Activated T-cell treated with anti-CD3 and anti-CD28 coated beads for 4 hours (primary cell): Measurements from ENCODE around the gene STARD3.
A peak's percentile ranks its signal among the peaks of the same experiment; 100 is the strongest.

Experiments
- DNase-seq: peaks from one replicate; pipeline ENCODE4 v3.0.0-alpha.2; 2020

STARD3 gene

DNA sequence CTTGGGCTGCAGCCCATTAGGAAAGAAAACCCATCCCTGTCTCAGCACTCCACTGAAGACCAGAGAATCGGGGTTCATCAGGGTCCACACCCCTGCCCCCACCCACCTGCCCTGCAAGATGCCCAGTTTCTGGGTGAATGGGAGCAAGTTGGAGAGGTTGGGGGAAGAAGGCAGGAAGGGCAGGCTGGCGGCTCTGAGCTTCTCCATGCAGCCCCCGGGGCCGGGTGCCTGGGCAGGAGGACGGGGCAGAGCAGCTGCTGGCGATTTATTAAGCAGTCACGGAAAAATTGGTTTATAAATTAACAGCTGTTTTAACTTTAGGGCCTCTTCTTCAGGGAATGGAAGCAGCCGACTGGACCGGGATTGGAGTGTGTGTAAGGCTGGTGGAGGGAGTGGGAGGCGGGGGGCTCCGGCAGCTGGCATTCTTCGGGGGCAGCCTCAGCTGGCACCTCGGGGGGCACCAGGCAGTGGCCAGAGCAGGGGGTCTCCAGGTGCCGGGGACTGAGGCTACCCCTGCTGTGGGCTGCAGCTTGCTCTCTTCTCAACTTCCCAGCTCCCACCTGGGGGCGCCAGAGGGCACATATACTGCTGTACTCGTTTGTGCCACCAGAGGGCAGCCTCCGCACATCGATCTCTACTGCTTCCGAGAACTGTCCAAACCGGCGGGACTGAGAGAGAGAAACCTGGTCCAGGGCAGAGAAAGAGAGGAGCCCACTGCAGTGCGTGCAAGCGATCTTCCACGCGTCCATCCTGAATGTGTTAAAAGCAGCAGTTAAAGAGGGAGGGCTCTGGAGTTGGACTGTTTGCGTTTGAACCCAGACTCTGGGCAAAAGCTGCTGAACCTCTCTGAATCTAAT is 15.2 kb upstream of the STARD3 start:
- DNase-seq, result peak; percentile 87

DNA sequence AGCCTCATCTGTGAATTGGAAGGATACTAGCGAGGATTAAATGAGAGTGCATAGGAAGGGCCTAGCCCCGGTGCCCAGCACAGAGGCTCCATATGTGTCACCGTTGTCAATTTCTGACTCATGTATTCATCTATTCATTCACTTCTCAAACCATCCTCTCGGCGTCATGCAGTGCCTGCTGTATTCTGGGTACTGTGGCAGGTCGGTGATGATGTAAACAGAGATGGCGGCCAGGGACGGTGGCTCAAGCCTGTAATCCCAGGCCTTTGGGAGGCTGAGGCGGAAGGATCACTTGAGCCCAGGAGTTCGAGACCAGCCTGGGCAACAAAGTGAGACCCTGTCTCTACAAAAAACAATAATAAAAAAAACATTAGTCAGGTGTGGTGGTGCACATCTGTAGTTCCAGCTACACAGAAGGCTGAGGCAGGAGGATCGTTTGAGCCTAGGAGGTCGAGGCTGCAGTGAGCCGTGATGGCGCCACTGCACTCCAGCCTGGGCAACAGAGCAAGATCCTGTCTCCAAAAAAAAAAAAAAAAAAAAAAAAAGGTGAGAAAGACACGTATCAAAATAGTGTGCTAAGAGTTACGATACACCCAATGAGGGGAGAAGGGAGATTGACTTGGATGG is 14.5 kb upstream of the STARD3 start:
- no peak for DNase-seq

DNA sequence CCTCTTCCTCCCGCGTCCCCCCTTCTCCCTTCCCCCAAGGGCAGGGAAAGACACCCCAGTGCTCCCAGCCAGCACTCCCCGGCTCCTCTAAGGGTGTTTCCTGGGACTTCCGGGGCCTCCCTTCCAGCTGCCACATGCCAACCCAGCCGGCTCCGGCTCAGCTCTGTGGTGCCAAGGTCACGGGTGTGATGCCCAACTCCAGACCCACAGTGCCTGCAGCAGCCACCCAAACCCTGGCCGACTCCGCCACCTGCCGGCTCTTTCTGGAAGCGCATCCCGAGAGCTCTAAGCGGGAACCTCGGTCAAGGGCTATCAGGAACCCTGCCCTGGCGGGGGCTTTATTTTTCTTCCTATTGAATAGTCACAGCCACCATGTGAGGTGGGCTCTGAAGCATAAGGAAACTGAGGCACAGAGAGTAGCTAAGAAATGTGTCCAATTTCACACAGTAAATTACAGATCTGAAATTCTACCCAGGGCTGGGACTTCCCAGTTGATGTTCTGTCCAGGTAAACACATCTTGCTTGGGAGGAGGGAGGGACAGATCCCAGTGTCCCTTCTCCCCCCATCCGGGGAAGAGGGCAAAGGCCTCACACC is 13.5 kb upstream of the STARD3 start:
- peak; percentile 81 for DNase-seq

DNA sequence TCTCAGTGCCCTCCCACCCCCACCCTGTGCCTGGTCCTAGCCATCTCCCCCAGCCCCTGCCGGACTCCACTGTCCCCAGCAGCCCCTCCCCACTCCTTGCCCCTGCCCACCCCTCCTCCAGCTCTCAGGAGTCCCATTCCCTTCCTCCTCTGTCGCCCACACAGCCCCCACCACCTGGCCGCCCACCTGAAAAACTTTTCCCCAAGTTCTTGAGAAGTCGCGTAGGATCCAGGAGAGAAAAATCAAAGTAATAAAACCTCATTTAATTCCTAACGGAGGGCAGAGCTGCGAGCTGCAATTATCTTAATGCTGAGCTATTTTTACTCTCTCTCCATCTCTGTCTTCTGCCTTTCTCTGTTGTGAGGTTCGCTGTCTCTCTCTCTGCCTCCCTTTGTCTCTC is 12.6 kb upstream of the STARD3 start:
- no peak for DNase-seq

DNA sequence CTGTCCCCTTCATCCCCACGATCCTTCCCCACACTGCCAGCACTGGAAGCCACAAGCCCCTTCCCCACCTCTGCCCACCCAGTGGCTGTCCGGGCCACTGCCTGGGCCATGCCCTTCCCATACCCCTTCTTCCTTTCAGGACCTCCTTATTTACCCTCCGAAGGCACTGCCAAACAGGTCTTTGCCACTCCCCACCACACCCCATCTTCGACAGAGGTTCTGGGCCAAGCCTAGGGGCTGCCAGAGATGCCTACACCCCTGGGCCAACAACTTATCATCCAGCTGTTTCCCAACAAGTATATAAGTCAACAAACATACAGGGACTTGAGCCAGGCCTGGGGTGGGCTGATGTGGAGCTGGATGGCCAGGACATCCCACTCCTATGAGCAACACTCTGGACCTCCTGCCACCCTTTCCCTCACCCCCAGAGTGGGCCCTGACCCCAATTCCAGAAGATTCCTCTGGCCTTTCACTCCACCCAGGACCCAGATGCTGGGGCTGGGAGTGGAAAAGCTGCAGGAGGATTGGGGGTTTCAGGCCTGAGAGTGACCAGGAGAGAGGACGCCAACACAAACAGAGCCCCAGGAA is 11.7 kb upstream of the STARD3 start:
- no peak for DNase-seq

DNA sequence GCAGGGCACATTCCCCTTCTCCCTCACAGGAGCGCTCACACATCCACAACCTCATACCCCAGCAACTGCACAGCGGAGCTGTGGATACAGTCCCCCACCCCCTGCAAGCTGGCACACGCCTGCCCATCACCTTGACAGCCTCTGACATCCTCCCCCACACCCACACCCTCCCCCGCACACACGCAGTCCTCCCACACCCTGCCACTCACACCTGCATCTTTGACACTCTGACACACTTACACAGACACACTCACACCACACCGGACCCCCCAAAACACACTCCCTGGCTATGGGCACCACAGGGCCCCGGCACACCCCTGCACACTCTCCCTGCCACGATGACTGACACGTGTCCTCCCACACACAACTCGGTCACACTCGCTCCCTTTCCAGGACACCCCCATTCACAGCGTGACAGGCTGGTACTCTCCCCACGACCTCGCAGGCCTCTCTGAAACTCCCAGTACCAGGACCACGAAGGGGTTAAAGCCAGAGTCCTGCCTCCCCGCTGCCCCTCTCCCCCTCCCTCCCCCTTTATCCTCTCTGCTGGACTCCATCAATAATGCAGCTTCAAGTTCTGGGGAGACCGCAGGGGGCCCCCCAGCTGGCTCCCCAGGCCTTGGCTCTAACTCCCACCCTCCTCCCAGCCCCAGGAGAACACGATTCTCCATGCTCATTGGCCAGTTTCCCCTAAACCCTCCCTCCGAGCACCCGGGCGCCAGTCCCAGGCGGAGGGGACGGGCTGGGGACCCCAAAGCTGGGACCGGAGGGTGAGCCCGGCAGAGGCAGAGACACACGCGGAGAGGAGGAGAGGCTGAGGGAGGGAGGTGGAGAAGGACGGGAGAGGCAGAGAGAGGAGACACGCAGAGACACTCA is 10.5 kb upstream of the STARD3 start, which contains the start of gene PPP1R1B:
Gene PPP1R1B (plus strand): TSS at position 782 of the 876 bp plus-strand sequence. CDS start 441 bp downstream, outside the sequence.
- peak; percentile 35 for DNase-seq

DNA sequence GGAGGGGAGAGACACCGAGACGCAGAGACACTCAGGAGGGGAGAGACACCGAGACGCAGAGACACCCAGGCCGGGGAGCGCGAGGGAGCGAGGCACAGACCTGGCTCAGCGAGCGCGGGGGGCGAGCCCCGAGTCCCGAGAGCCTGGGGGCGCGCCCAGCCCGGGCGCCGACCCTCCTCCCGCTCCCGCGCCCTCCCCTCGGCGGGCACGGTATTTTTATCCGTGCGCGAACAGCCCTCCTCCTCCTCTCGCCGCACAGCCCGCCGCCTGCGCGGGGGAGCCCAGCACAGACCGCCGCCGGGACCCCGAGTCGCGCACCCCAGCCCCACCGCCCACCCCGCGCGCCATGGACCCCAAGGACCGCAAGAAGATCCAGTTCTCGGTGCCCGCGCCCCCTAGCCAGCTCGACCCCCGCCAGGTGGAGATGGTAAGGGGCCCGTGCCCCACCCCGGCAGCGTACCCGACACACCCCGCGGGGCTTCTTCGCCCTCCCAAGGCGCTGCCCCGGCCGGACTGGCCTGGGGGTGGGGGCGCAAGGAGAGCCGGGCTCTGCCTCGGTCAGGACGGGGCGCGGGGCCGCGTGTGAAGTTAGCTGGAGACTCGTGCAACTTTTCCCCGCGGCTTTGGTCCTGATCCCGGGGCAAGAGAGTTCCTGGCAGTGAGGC is 9.8 kb upstream of the STARD3 start:
- no peak for DNase-seq

DNA sequence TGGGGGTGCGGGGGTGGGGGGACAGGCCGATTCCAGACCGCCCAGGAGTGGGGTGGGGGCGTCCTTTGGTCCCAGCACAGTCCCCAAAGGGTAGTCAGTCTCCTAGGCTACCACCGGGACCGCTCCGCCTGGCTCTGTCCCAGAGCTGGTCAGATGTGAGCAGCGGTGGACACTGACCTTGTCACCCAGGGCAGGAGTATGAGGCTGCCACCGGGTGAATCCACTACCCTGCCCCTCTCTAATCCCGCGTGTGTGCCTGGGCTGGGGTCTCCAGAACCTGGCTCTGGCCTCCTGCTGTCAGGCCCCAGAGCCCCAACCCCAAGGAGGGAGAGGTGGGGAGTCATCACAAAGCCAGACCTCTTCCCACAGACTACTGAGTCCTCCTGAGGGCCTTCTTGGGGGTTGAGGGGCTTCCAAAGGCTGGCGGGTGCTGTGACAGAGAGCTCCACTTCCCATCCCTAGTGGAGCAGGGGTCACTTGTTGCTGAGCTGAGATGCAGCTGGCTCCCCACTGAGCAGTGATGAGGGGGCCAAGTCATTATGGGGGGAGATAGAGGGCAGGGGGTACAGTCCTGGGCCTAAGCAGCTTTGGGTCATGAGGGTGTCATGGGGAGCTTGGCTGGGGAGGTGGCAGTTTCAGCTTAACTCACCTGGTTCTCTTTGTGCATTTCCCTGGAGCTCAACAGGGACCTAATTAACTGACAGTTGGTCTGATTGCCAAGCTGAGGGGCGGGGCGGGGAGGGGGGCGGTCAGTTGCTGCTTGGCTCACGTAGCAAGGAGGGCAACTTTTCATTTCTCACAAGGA is 9.0 kb upstream of the STARD3 start:
- DNase-seq, result no peak

DNA sequence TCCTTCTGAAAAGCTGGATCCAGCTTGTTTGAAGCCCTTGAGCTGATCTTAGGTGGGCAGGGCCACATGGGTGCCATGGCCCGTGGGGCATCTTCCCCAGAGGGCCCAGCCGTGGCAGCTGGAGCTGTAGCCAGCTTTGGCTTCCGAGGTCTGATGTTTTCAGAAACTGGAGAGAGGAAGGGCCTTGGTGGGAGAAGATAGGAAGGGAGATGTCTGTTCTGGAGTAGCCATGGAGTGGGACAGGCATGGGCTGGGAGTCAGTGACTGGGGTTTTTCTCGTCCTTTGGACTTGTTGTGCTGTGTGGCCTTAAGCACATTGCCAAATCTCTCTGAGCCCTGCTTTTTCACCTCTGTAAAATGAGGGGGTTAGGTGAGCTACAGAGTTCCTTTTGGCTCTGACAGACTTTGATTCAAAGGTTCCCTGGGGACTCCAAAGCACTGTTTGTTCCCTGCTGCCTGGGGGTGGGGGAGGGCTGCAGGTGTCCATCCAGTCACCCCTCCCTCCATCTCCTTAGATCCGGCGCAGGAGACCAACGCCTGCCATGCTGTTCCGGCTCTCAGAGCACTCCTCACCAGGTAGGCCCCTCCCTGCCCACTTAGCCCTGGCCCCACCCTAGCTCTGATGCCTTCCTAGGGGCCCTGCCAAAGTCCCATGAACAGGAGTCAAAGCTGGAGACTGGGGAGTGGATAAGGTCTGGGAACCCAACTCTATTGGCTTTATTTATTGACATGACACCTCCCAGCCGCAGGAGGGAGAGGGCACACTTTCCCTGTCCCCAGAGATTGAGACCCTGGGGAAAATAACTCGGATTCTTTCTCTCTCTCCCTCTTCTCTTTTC is 8.1 kb upstream of the STARD3 start:
- DNase-seq, result no peak

DNA sequence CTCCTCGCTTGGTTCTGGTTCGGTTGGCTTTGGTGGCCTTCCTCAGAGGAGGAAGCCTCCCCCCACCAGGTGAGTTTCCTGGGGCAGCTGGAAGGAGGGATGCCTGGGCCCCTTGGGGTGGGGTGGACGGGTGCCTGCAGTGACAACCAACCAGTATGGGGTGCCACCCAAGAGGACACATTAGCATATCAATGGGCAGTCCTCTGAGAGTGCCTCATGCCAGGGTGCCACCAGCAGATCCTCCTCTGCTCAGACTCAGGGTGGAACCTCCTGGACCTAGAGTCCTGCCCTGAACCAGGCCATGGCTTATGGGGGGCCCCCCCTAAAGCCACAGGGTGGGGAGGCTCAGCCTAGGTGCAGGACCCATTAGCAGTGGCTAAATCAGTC is 7.5 kb upstream of the STARD3 start:
- DNase-seq, result no peak

DNA sequence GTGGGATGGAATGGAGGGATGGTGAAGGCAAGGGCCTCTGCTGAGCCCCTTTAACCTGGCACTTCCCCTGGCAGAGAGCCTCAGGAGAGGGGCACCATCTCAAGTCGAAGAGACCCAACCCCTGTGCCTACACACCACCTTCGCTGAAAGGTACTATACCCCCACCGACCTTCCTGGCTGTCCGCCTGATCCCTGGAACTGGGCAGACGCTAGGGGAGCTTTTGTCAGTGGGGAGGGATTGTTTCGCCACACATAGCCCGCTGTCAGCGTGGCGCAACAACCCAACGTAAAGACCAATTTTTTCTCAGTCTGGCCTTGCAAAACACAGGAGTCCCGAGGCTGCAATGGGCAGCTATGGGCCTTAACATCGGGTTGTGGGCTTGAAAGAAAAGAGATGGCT is 7.0 kb upstream of the STARD3 start:
- no peak for DNase-seq

DNA sequence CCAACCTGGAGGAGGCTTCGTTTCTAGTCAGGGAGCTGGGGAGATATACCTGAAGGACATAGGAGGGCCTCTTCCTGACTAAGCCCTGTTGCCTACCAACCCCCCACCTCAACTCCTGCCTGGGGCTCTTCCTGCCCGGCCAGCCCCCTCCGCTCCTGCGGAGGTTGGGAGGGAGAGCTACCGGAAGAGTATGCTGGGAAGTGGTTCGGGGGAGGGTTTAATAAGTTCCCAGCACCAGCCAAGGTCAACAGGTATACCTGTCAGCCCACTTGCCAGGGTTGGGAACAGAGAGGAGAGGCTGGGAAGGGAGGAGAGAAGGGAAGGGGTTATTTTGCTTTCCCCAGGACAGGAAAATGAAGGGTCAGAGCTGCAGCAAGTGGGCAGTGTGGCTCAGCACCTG is 5.5 kb upstream of the STARD3 start:
- DNase-seq, result no peak

DNA sequence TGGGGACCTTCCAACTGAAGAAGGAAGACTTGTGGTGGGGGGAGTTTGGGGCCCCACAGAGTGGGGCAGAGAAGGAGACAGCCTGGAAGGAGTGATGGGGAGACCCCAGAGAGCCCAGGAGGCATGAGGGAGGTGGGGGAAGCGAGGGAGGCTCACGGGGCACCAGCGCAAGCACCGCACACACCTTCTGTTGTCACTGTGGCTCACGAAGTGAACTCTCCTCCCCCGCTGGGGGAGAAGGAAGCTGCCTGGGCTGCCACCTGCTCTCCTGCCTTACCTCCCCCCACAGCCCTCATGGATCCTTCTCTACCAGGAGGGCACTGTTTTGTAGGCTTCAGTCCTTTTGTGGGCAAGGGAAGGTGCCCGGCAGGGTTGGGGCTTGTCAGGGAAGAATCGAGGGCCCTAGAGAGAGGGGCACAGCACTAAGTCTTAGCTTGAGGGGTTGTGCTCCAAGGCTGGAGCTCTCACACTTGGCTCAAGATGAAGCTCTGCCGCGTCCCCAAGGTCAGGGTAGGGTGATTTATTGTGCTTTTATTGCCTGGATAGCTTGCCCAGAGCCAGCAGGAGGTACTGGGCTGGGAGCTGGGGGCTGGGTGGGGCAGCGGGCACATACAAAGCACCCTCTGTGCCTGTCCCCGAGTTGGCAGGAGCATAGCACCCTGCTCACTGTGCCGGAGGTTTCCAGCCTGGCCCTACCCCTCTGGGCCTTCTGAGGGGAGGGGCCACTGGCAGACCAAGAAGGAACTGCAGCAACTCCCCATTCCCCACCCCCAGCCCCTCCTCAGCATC is 4.6 kb upstream of the STARD3 start:
- no peak for DNase-seq

DNA sequence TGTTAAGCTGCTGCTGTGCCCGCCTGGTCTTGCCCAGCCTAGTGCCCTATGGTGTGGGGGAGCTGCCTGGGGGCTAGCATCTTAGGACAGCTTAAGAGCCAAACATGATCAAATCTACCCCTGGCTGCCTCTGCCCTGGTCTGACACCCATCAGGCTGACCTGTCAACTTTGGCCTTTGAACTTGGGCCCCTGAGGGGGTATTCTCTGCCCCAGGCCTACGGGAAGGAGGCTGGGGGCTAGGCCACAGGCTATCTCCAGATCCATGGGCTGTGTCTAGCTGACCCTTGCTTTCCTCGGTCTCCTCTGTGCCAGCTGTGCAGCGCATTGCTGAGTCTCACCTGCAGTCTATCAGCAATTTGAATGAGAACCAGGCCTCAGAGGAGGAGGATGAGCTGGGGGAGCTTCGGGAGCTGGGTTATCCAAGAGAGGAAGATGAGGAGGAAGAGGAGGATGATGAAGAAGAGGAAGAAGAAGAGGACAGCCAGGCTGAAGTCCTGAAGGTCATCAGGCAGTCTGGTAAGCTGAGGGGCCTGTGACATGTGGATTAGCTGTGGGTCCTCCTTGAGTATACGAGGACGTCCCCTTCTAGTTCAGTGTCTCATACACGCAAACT is 3.3 kb upstream of the STARD3 start:
- DNase-seq, result no peak

DNA sequence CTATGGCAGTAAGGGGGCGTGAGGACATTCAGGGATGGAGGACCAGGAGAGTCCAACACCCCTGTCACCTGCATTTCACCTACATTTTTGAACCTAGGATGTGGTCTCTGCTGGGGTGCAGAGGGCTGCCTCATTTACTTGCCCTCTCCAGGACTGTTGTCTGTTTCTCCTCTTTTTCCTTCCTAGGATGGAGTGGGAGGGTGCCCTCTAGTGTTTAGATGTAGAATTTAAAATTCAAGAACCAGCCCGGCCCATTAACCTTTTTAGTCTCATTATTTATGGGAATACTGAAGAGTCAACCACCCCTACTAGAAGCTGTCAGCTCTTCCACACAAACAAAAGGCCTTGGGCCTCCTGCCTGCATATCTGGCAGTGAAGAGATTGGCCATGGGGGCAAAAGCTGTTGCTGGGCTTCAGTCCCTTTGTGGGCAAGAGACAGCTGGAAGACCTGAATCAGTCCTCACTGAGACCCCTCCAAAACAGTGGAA is 2.5 kb upstream of the STARD3 start:
- no peak for DNase-seq

DNA sequence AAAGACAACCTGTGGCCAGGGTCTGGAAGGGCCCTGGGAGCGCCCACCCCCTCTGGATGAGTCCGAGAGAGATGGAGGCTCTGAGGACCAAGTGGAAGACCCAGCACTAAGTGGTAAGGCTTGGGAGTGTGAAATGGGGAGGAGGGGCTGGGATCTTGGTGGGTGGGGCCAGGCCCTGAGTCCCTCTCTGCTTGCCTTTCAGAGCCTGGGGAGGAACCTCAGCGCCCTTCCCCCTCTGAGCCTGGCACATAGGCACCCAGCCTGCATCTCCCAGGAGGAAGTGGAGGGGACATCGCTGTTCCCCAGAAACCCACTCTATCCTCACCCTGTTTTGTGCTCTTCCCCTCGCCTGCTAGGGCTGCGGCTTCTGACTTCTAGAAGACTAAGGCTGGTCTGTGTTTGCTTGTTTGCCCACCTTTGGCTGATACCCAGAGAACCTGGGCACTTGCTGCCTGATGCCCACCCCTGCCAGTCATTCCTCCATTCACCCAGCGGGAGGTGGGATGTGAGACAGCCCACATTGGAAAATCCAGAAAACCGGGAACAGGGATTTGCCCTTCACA is 1.2 kb upstream of the STARD3 start:
- DNase-seq, result no peak

DNA sequence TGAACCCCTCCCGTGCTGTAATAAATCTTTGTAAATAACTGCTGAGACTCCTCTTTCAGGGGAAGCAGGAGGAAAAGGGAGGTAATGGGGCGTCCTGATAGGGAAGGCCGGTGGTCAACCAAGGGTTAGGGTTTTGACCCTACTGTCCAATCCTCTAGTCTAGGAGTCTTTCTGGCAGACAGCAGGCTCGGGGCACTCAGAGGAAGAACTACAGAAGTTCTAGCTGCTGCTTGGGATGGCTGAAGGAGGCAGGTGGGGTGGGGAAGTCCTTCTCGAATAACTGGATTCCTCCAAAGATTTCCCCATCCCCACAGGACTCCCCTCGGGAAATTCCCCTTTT is 387 bp upstream of the STARD3 start:
- DNase-seq, result no peak

DNA sequence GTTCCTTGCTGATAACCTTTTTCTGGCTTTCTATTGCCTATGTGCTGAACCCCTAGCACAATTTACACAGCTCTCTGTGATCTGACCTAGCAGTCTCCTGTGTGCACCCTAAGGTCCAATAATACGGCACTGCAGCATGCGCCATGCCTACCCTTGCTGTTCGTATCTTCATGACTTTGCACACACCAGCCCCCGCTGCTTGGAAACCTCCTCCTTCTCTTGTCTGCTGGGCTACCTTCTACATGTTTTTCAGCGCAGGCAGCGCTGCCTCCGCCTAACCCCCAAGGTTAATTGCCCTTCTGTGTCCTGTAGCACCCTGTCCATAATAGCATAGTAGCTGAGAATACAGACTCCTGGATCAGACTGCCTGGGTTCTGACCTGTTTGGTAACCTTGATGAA is 1.4 kb downstream of the STARD3 start:
- no peak for DNase-seq

DNA sequence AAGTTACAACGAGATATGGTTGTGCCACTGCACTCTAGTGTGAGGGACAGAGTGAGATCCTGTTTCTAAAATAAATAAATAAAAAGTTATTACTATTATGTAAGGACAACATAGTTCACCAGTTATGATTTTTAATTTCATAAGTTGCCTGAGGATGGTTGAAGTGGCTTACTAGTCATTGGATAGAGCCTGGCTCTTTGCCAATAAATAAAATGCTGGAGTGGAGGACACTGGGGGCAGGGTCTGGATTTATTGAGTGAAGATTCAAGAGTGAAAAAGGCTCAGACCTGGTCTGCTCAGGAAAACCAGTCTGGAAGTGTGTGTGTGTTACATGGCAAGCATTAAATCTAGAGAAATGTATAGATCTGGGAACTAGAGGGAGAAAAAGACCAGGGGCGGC is 2.1 kb downstream of the STARD3 start:
- no peak for DNase-seq
